D341Med (cell line): Measurements from ENCODE around the gene ARHGDIA.
A peak's percentile ranks its signal among the peaks of the same experiment; 100 is the strongest.

Experiments
- DNase-seq: peaks from one replicate; pipeline ENCODE4 v3.0.0; 2012; ENCODE audit warnings: low spot score

ARHGDIA gene

DNA sequence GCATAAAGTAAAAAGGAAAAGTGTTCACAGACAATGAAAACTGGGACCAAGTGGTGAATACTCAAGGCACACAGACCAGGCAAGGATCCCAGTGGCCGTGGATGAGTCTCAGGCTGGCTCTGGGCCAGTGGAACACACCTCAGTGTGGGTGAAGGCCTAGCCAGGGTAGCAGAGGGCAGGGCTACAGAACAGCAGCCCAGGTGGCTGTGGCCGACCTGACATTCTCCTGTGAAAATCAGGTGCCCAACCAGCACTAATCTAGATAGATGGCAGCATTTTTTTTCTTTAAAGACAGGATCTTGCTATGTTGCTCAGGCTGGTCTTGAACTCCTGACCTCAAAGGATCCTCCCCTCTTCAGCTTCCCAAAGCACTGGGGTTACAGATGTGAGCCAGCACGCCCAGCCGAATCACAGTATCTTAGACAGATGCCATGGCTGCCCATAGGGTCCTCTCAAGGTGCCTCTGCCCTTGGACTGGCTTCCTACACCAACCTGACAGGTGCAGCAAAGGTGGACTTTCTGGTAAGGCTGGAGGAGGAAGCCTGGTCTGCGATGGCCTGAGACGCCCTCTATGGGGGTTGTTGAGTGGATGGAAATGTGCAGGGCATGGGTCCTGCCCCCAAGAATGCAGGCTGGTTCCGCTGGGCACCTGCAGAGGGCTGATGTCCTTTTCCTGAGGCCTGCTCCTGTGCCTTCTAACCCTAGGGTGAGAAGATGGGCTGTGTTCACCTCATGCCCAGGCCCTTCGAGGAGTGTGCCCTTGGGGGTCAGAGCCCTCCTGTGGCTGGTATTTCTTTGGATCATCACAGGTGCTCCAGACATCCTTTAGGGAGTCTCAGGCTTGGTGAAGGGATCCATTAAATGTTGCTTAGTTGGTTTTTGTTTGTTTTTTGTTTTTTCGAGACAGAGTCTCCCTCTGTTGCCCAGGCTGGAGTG, 7.0 kb downstream of the ARHGDIA start:
- DNase-seq, result no peak

DNA sequence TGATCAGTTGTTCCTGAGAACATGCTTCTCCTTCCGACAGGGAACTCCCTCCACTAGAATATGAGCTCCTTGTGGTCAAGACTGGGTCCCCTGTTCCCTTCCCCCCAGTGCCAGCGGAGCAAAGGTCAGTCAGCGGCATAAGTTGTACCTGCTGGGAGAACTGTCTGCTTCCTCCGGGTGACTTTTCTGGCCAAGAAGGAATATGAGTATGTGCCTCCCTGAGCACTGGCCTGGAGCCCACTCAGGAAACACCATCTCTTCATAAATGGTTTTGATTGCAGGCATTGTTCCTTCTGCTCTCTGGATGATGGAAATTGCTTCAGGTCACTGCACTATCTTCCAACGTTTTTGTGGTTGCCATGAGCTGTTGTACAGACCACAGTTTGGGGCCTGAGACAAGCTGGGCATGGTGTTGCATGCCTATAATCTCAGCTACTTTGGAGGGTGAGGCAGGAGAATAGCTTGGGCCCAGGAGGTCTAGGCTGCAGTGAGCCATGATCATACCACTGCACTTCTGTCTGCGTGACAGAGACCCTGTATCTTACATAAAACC, 7.9 kb downstream of the ARHGDIA start:
- DNase-seq, result no peak

DNA sequence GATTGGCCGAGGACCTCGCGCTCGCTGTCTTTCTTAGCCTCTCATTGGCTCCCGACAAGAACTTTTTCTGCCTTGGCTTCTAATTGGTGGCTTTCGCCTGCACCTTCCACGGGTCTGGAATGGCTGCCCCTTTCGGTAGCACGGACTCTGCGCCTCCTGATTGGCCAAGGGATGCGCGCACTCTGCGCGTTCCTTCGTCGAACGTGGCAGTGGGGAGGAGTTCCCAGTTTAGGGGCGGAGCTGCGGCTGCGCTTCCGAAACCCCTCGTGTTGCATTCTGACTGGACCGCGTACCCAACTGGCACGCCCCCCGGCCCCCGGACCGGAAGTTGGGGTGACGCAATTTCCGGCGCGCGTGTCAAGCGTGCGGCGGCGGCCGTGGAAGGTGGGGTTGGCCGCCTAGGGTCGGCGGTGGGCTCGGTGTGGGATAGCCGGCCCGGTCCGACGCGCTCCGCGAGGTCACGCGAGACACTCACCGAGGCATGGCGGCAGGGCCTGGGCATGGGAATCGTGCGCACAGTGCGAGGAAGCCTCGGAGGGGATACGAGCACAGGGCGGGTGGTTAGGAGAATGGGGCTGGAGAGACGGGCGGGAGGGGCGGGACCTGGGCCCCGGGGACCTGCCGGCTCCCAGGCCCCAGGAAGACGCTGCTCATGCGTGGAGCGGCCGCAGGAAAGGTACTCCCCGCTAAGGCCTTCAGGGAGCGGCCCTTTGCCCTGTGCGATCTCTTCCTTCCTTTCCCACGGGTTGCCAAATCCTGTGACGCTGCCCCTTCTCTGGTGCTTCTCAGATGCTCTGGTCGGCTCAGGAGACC, 10.2 kb downstream of the ARHGDIA start:
- peak; percentile 99 for DNase-seq

DNA sequence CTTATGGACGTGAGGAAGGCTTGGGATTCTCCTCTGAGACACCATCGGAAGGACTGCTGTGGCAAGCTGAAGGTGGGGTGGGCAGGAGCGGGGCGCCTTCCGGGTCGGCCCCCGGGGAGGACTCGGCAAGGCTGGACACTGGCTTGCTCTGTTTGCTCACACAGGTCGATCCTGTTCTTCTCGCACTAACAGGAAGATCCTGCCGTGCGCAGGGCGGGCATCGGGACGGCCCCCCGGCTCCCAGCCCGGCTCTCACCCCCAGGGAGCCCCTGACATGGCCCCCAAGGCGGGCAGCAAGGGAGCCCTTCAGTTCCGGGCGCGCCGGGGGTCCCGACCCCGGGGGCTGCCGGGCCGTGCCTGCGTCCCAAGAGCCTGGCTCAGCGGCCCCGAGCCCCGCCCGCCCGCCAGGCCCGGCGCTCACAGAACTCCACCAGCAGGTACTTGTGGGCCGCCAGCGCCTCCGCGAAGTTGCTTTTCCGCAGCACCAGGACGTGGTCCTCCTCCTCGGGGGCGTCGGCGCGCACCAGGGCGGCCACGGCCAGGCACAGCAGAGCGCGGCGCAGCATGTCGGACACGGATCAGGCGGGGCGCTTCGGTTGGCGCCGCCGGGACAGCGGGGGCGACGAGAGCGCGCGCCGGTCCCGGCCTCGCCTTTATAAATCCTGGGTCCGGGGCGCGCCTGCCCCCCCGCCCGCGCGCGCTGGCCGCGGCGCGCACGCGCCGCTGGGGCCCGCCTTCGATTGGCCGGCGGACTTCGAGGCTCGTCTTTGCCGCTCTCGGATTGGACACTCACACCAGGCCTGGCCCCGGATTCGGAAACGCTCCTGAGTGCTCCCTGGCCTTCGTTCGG, 11.0 kb downstream of the ARHGDIA start, which contains the start of gene P4HB:
Gene P4HB (minus strand): TSS at position 630 of the 850 bp plus-strand sequence. CDS start 64 bp downstream, at position 566.
- peak; percentile 100 for DNase-seq

DNA sequence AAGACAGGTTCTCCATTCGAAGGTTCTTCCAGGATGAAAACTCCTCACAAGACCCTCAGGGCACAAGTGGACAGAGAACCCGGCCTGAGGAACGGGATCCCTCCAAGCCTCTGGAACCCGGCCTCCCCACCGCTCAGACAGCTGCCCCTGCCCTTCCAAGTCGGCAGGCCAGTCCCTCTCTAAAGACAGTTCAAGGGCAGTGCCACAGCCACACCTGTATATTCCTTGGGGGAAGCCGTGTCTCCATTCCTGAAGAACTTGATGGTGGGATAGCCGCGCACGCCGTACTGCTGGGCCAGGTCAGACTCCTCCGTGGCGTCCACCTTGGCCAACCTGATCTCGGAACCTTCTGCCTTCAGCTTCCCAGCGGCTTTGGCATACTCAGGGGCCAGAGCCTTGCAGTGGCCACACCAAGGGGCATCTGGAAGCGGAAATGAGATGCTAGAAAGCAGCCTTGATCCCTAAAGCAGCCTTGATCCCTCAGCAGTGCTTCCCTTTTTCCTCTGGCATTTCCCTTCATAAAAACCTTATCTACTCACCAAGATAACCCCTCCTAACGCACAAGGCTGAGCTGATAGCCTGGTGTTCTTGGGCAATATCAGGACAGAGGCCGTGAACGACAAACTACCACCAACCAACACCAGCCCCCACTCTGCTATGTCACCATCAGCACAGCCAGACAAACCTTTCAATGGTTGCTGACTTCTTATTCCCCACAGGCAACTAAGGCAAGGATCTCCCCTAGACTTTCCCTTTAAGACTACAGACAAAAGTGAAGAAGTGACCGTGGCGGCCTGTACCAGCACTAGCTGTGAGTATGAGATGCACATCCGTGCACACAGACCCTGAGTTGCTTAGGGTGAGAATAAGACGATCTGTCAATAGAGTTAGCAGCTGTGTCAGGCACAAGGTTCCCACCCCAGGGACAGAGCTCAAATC, 11.9 kb downstream of the ARHGDIA start:
- DNase-seq, result no peak

DNA sequence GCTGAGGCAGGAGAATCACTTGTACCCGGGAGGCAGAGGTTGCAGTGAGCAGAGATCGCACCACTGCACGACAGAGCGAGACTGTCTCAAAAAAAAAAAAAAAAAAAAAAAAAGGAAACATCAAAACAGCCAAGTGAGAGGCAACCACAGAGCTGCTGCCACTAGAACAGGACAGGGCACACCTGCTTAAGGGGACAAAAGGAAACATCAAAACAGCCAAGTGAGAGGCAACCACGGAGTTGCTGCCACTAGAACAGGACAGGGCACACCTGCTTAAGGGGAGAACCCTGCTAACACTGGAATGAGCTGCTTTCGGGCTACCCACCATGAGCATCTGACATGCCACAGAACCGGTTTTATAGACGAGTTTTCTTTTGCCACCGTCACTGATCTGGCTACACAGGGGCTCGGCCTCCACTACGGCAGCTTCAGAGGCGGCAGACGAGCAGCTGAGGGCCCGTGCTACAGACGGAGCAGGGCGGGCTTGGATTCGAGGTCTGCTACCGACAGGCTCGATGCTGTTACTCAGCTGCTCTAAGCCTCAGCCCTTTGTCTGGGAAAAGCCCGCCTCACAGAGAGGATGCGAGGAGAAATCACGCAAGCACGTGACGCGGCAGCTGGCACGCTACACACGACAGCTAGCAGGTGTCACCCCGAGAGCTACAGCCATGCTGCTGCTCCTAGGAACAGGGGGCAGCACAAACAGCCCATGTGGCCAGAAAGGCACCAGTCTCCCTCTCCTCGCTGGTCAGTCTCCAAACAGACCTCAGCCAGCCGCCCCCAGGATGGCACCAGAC, 12.8 kb downstream of the ARHGDIA start:
- DNase-seq, result no peak

DNA sequence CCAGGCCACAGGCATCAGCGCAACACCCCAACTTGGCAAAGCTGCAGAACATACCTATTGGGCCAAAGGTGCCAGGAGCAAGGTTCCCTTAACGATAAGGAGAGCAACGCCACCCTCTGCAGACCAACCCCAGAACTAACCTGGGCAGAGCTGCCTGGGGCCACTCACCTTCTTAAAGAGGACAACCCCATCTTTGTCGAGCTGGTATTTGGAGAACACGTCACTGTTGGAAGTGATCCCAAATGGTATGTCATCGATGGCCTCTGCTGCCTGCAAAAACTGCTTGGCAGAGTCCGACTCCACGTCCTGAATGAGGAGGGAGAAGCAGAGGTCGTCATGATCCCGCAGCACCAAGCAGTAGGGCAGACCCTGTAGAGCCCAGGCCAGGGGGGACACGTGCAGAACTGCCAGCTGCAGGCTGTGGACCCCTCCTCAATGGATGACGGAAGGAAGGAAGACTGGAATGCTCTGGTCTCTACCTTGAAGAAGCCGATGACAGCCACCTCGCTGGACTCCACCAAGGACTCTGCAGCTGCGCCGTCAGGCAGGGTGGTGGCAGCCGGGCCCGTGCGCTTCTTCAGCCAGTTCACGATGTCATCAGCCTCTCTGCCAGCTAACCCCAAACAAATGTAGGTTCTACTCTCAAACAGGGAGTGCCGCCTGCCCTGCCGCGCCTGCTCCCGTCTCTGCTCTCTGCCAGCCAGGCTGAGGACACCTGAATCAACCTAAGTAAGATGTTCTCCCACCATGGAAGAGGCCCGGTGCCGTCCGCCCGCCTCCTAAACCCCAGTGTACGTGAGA, 16.0 kb downstream of the ARHGDIA start:
- no peak for DNase-seq

DNA sequence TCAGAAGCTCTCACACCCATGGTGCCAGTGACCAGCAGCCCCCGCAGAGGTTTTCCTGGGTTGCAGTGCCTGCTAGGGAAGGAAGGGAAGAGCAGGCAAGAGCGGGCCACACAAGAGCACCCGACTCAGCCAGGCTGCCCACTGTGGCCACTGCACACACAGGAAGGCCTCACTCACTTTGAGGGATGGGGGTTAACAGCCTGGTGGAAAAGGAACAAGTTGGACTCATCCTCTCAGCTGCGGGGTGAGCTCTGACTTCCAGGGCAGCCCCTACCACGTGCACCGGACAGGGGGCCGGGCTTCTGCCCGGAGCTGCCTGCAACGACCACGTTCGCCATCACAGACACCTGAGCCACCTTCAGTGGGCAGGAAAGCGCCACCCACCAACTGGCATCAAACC, 18.9 kb downstream of the ARHGDIA start:
- DNase-seq, result no peak

DNA sequence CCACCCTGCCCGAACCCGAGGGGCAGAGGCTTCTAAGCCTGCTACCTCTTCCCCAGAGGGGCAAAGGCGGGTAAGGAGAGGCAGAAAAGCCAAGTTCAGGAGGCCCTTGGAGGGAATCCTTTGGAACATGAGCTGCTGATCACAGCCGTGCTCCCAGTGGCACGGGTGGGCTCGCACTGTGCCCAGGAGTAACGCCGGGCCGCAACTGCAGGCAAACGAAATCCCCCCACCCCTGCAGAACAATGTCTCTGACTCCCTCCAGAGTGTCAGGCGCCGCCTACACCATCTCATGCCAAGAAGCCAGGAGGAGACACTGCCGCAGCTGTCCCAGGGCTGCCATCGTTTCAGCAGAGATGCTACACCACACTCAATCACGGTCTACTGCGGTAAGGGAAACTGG, 19.7 kb downstream of the ARHGDIA start:
- no peak for DNase-seq

DNA sequence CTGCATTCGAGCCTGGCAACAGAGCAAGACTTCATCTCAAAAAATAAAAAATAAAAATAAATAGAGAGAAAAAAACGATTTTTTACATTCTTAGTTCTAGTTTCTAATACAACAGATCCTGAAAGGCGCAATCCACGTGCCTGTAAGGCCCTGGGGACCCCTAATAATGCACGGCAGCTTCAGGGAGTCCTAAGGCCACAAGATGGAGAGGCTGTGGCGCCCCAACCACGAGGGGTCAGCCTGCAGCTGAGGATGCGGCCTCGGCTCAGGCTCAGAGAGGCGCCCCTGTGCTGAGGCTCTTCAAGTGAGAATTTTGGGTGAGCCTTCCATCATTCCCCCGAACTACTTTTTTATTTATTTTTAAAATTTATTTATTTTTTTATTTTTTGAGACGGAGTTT, 21.7 kb downstream of the ARHGDIA start:
- DNase-seq, result no peak

DNA sequence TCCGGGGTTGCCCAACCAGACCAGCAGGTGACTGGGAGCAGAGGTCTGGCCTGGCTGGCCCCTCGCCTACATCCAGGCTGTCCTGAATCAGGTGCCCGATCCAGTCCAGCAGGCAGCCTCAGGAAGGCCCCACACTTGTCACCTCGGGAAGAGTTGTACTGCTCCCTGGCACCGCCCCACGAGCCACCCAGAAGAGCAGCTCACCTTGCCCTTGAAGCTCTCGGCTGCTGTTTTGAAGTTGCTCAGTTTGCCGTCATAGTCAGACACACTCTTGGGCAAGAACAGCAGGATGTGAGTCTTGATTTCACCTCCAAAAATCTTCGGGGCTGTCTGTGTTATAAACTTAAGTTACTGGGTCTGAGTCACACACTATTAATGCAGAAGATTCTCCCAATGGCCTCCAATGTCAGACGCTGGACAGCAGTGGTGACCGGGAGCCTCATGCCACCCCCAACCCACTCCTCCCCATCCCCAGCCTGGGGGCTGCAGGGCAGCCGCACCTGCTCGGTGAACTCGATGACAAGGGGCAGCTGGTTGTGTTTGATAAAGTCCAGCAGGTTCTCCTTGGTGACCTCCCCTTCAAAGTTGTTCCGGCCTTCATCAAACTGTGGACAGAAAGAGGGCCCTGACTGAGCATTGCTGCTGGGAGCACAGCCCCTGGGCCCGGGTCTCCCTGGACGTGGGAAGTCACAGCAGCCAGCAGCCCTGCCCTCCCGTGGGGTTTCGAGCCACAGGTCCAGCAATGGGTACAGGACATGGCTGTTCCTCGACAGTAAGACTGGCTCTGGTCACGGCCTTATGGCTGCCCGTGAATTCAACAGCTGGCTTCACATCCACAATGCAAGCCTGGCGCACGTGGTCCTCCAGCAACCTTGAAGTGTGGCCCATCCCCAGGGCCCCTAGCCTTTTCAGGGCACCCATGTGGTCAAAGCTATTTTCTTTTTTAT, 24.1 kb downstream of the ARHGDIA start:
- DNase-seq, result no peak

DNA sequence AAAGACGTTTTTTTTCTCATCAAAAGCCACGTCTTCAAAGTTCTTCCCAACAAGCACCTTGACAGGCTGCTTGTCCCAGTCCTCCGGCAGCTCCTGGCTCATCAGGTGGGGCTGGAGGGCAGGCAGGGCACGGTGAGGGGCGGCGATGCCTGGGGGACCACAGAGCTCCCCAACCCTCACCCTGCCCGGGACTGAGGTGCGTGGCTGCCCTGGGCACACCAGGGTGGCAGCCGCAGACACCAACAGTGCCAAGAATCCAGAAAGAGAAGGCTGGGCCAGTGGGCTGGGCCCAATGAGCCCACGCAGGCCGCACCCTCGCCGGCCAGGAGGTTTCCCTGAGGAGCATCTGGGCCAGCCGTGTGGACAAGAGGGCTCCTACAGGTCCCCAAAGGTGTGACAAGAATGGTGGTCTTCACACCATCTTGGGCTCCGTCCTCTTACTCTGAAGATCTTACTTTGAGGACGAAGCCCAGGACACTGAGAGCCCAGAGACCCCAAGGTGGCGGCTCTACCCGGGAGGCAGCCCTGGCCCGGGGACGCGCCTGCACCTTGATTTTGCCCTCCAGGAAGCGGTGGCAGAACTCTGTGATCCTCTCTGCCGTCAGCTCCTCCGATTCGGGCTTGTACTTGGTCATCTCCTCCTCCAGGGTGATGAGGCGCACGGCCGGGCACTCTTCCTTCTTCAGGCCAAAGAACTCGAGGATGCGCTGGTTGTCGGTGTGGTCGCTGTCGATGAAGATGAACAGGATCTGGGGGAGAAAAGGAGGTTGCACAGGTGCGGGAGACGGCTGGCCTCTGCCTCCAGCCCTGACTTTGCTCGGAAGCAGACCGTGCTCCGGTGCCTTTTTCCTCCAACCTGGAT, 25.0 kb downstream of the ARHGDIA start:
- DNase-seq, result no peak

DNA sequence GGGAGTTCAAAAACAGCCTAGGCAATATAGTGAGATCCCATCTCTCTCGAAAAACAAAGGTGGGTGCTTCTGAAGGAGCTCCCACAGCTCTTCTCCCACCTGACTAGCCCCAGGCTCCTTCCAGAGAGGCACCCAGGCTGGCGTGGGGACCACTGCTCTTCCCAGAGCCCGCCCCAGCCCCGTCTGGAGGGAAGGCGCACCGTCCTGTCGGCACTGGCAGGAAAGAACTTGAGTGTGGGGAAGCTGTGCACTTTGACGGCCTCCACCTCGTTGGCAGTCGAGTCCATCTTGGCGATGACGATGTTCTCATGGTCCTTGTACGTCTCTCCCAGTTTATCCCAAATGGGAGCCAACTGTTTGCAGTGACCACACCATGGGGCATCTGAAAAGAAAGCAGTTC, 25.8 kb downstream of the ARHGDIA start:
- no peak for DNase-seq

DNA sequence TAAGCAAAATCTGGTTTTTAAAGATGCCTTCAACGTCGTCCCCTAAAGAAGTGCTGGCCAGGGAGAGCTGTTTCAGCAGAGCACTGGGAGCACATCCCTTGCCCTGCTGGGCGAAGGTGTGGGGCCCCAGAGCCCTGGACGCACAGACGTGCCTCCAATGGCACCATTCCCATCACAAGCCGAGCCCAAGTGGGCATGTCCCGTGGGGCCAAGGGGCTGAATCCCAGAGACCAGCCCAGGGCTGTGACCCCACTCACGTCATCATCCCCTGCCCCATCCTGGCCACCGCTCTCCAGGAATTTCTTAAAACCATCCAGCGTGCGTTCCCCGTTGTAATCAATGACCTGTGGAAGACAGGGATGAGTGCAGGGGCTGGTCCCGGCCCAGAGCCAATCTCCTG, 26.2 kb downstream of the ARHGDIA start:
- no peak for DNase-seq

DNA sequence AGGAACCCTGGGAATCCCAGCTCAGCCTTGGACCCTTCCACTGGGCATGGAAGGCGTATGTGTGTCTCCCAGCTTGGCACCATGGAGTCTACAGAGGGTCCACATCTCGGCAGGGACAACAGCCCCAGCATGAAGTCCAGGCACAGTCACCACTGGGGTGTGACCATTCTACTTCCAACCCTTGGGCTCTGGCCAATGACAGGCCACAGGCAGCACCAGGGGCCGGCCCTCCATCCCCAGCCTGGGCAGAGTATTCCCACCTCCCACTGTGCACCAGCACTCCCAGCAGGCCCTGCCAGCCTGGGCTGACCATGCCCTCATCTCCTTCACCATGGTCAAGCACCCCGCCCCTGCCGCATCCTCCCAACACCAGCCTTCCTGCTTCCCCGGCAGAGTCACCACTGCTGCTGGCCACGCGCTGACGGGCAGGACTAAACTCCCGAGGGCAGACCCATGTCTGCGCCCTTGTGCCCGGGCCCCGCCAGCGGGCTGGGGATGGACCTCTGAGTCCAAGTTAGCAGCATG, 26.7 kb downstream of the ARHGDIA start:
- no peak for DNase-seq

DNA sequence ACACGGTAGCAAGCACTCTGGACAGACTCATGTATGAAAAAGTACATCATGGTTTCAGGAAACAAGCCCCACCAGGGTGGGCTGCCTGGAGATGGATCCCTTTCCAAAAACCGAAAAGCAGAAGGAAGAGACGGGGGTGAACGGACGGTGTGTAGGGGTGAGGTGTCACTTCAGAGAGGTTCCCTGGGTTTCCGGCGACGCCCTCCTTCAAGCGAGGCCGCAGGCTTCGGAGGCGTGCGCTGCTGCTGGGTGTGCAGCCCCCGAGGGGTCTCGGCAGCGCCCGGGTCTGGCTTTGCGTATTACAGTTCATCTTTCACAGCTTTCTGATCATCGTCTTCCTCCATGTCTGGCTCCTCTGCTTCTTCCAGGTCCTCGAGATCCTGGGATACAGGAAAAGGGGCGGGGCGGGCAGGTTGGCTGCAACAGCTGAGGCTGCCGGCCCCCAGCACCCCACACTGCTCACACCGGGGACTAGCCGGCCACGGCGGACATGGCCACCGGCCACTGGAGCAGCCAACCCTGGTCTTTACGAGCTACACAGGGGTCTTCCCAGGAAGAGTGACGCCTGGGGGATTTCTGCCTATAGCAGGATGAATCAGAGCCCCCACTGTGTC, 27.3 kb downstream of the ARHGDIA start:
- DNase-seq, result no peak
